HG02759 (cell line): ENCODE data around the gene NFIA.
"Not testable (repeated sequence)": the region's sequence is repeated elsewhere in the genome, so short reads cannot be mapped to it uniquely, and the experiment has no call there.

Experiments used
- ATAC-seq: cut with Tn5 transposase; IDR thresholded peaks from one replicate; pipeline ENCODE4 v1.9.1; 2021; ENCODE audit warnings: mild to moderate bottlenecking, moderate library complexity; ENCODE audit not compliant: unreplicated experiment

Gene NFIA

GRCh38 chr1:61124078-61124477, 41.7 kb downstream of the NFIA start:
- ATAC-seq, result no peak

GRCh38 chr1:61124696-61125095, 42.3 kb downstream of the NFIA start:
- ATAC-seq, result no peak

- ATAC-seq, result no peak
Measured at GRCh38 chr1:61125263-61125662, 42.9 kb downstream of the NFIA start.

GRCh38 chr1:61125895-61126294, 43.5 kb downstream of the NFIA start:
- no peak for ATAC-seq

GRCh38 chr1:61126843-61127242, 44.5 kb downstream of the NFIA start:
- not testable (repeated sequence) for ATAC-seq

GRCh38 chr1:61130338-61131000, 48.1 kb downstream of the NFIA start:
- no peak for ATAC-seq

GRCh38 chr1:61131248-61131647, 48.9 kb downstream of the NFIA start:
- no peak for ATAC-seq

- no peak for ATAC-seq
Measured at GRCh38 chr1:61131716-61132115, 49.4 kb downstream of the NFIA start.

GRCh38 chr1:61132176-61132638, 49.8 kb downstream of the NFIA start:
- no peak for ATAC-seq

GRCh38 chr1:61132645-61133334, 50.4 kb downstream of the NFIA start:
- ATAC-seq, result no peak

- ATAC-seq, result no peak
Measured at GRCh38 chr1:61133335-61134019, 51.1 kb downstream of the NFIA start.

GRCh38 chr1:61135291-61135690, 52.9 kb downstream of the NFIA start:
- no peak for ATAC-seq

- ATAC-seq, result no peak
Measured at GRCh38 chr1:61138305-61138704, 55.9 kb downstream of the NFIA start.

GRCh38 chr1:61138921-61139774, 56.8 kb downstream of the NFIA start:
- ATAC-seq, result no peak

GRCh38 chr1:61139775-61140549, 57.6 kb downstream of the NFIA start:
- ATAC-seq, result no peak

- no peak for ATAC-seq
Measured at GRCh38 chr1:61140778-61141177, 58.4 kb downstream of the NFIA start.

GRCh38 chr1:61141288-61142042, 59.1 kb downstream of the NFIA start:
- ATAC-seq, result no peak

- no peak for ATAC-seq
Measured at GRCh38 chr1:61142043-61142440, 59.7 kb downstream of the NFIA start.

- ATAC-seq, result no peak
Measured at GRCh38 chr1:61142726-61143500, 60.6 kb downstream of the NFIA start.
